CD4-positive, alpha-beta T cell treated with Interleukin-17A for 4 hours (primary cell): ENCODE data around the gene PRR20B.
"Not testable (repeated sequence)": the region's sequence is repeated elsewhere in the genome, so short reads cannot be mapped to it uniquely, and the experiment has no call there.

ENCODE experiments used
- DNase-seq: peaks from one replicate; pipeline ENCODE4 v3.0.0-alpha.2; 2020; ENCODE audit warnings: mixed read lengths

PRR20B gene

GRCh38 chr13:57147188-57147587, at the start of gene PRR20B:
PRR20B (plus strand) TSS chr13:57147488; CDS start chr13:57147875, 387 bp downstream.
- not testable (repeated sequence) for DNase-seq

- DNase-seq, result no peak
Measured at GRCh38 chr13:57114945-57115344, 32.3 kb upstream of the PRR20B start.

- no peak for DNase-seq
Measured at GRCh38 chr13:57123681-57124080, 23.6 kb upstream of the PRR20B start.

- DNase-seq, result no peak
Measured at GRCh38 chr13:57128909-57129308, 18.4 kb upstream of the PRR20B start.

GRCh38 chr13:57136093-57136492, 11.2 kb upstream of the PRR20B start:
- DNase-seq, result no peak

- no peak for DNase-seq
Measured at GRCh38 chr13:57137585-57137984, 9.7 kb upstream of the PRR20B start.

- no peak for DNase-seq
Measured at GRCh38 chr13:57138988-57139387, 8.3 kb upstream of the PRR20B start.

GRCh38 chr13:57139781-57140180, 7.5 kb upstream of the PRR20B start:
- not testable (repeated sequence) for DNase-seq

- not testable (repeated sequence) for DNase-seq
Measured at GRCh38 chr13:57140235-57140968, 6.9 kb upstream of the PRR20B start, which contains the start of gene PRR20A. PRR20A (plus strand) TSS chr13:57140918; CDS start chr13:57141305, 387 bp downstream.

GRCh38 chr13:57148106-57148505, 818 bp downstream of the PRR20B start:
- DNase-seq, result not testable (repeated sequence)

GRCh38 chr13:57153761-57154160, 6.5 kb downstream of the PRR20B start, which contains the start of gene PRR20C:
PRR20C (plus strand) TSS chr13:57154061; CDS start chr13:57154448, 387 bp downstream.
- DNase-seq, result not testable (repeated sequence)

- DNase-seq, result not testable (repeated sequence)
Measured at GRCh38 chr13:57160332-57160731, 13.0 kb downstream of the PRR20B start, which contains the start of gene PRR20D. PRR20D (plus strand) TSS chr13:57160632; CDS start chr13:57161019, 387 bp downstream.

GRCh38 chr13:57166897-57167296, 19.6 kb downstream of the PRR20B start, which contains the start of gene PRR20E:
PRR20E (plus strand) TSS chr13:57167197; CDS start chr13:57167584, 387 bp downstream.
- not testable (repeated sequence) for DNase-seq

GRCh38 chr13:57191667-57192066, 44.4 kb downstream of the PRR20B start:
- DNase-seq, result no peak
